ENCODE measurements around the gene DTNBP1. TPM values are rescaled to one million over a fixed set of nuclear protein-coding genes. Genes with fewer than 3 reads are reported as not detected.

Gene DTNBP1
- total and polyA plus RNA-seq, 2 donors (not counting 1 experiment from before 2014, with no cell fraction given): 9.9 to 13.6 TPM

DNA sequence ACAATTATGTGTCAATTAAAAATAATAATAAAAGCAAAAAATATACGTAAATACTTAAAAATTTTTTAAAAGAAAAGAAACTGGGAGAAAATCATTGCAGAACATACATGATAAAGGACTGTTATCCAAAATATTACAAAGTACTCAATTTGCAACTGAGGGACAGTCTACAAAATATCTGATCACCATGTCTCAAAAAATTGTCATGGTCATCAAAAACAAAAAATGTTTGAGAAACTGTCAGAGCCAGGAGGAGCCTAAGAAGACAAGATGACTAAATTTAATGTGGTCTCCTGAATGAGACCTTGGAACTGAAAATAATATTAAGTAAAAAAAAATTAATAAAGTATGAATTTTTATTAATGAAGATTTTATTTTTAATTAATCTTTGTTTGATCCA is 43.5 kb downstream of the DTNBP1 start:
- no peaks in the 10 kb centered on the region for H3K79me2 ChIP-seq (ENCODE audit: control insufficient read depth, insufficient read depth, low read length)
- TF ChIP-seq CTCF (conservative IDR thresholded peaks at IDR 0.05 in 1 of 2, IDR thresholded peaks at IDR 0.05 in 1 of 2; ENCODE audit: low read depth in 1 of 2, low read length in 2 of 2) (no peak), EZH2 (IDR thresholded peaks at IDR 0.05; ENCODE audit: low read length, missing control alignments) (no peak)
- H3K4me1 ChIP-seq (ENCODE audit: control insufficient read depth, extremely low read depth, insufficient read depth, low read length): no peaks in the 10 kb centered on the region
- no peak overlapping the region for H3K27ac ChIP-seq (ENCODE audit: insufficient read depth, low read length)
- H3K4me2 ChIP-seq (ENCODE audit: extremely low read depth, insufficient read depth, low read length): no peak overlapping the region
- DNase-seq (ENCODE audit: low read depth in 2 of 2): no peak
- H3K4me3 ChIP-seq (replicated peaks in 1 of 4; ENCODE audit: control extremely low read depth in 1 of 4, insufficient read depth in 1 of 4, low read depth in 3 of 4, low read length in 4 of 4): no peak overlapping the region
- H3K27me3 ChIP-seq (ENCODE audit: control insufficient read depth, insufficient read depth, low read length): no peaks in the 10 kb centered on the region
- no peak overlapping the region for H3K9ac ChIP-seq (ENCODE audit: insufficient read depth, low read length)
- H4K20me1 ChIP-seq (ENCODE audit: control insufficient read depth, extremely low read depth, insufficient read depth, low read length): no peaks in the 10 kb centered on the region
- no peaks in the 10 kb centered on the region for H3K36me3 ChIP-seq (ENCODE audit: control insufficient read depth, insufficient read depth, low read length)
- no peak overlapping the region for H2AFZ ChIP-seq (ENCODE audit: low read length)
- H3K9me3 ChIP-seq (ENCODE audit: control insufficient read depth, insufficient read depth, low read depth, low read length): no peaks in the 10 kb centered on the region

DNA sequence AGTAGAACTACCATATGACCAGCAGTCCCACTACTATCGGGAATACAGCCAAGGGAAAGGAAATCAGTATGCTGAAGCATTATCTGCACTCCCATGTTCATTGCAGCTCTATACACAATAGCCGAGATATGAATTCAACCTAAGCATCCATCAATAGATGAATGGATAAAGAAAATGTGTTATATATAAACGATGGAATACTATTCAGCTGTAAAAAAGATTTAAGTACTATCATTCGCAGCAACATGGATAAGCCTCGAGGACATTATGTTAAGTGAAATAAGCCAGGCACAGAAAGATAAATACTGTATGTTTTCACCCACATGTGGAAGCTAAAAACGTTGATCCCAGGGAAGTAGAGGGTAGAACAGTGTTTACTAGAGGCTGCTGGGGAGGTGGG is 44.1 kb downstream of the DTNBP1 start:
- Histone ChIP-seq H2AFZ (ENCODE audit: low read length) (no peak overlapping the region), H3K27me3 (ENCODE audit: control insufficient read depth, insufficient read depth, low read length) (no peaks in the 10 kb centered on the region), H3K9me3 (ENCODE audit: control insufficient read depth, insufficient read depth, low read depth, low read length) (no peaks in the 10 kb centered on the region), H4K20me1 (ENCODE audit: control insufficient read depth, extremely low read depth, insufficient read depth, low read length) (no peaks in the 10 kb centered on the region), H3K4me1 (ENCODE audit: control insufficient read depth, extremely low read depth, insufficient read depth, low read length) (no peaks in the 10 kb centered on the region), H3K9ac (ENCODE audit: insufficient read depth, low read length) (no peak overlapping the region), H3K4me2 (ENCODE audit: extremely low read depth, insufficient read depth, low read length) (no peak overlapping the region), H3K36me3 (ENCODE audit: control insufficient read depth, insufficient read depth, low read length) (no peaks in the 10 kb centered on the region), H3K79me2 (ENCODE audit: control insufficient read depth, insufficient read depth, low read length) (no peaks in the 10 kb centered on the region), H3K27ac (ENCODE audit: insufficient read depth, low read length) (no peak overlapping the region), H3K4me3 (replicated peaks in 1 of 4; ENCODE audit: control extremely low read depth in 1 of 4, insufficient read depth in 1 of 4, low read depth in 3 of 4, low read length in 4 of 4) (no peak overlapping the region)
- TF ChIP-seq EZH2 (IDR thresholded peaks at IDR 0.05; ENCODE audit: low read length, missing control alignments): no peak
- DNase-seq (ENCODE audit: low read depth in 2 of 2): no peak

DNA sequence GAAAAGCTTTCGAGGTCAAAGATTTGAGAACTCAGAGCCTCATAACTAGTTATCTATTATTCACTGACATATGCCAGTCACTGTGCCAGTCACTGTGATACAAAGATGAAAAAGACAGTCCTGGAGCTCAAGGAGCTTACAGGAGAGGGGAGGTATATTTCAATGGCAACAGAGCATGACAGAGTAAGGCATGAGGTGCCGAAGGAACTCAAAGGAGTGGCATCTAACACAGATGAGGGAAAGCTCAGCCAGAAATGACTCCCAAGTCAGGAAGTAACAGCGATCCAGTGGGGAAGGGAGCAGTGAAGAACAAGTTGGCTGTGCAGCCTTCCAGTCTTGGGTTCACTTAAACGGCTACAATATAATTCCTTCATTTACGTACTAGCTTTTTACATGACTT is 46.6 kb downstream of the DTNBP1 start:
- H3K4me3 ChIP-seq (replicated peaks in 1 of 4; ENCODE audit: control extremely low read depth in 1 of 4, insufficient read depth in 1 of 4, low read depth in 3 of 4, low read length in 4 of 4): no peak overlapping the region
- H2AFZ ChIP-seq (ENCODE audit: low read length): no peak overlapping the region
- no peaks in the 10 kb centered on the region for H3K79me2 ChIP-seq (ENCODE audit: control insufficient read depth, insufficient read depth, low read length)
- no peaks in the 10 kb centered on the region for H3K36me3 ChIP-seq (ENCODE audit: control insufficient read depth, insufficient read depth, low read length)
- no peak overlapping the region for H3K9ac ChIP-seq (ENCODE audit: insufficient read depth, low read length)
- H3K27me3 ChIP-seq (ENCODE audit: control insufficient read depth, insufficient read depth, low read length): no peaks in the 10 kb centered on the region
- DNase-seq (ENCODE audit: low read depth in 2 of 2): no peak
- no peaks in the 10 kb centered on the region for H3K9me3 ChIP-seq (ENCODE audit: control insufficient read depth, insufficient read depth, low read depth, low read length)
- H4K20me1 ChIP-seq (ENCODE audit: control insufficient read depth, extremely low read depth, insufficient read depth, low read length): no peaks in the 10 kb centered on the region
- no peak overlapping the region for H3K27ac ChIP-seq (ENCODE audit: insufficient read depth, low read length)
- no peak for TF ChIP-seq EZH2 (IDR thresholded peaks at IDR 0.05; ENCODE audit: low read length, missing control alignments)
- TF ChIP-seq CTCF (conservative IDR thresholded peaks at IDR 0.05 in 1 of 2, IDR thresholded peaks at IDR 0.05 in 1 of 2; ENCODE audit: low read depth in 1 of 2, low read length in 2 of 2): no peak
- no peak overlapping the region for H3K4me2 ChIP-seq (ENCODE audit: extremely low read depth, insufficient read depth, low read length)
- no peaks in the 10 kb centered on the region for H3K4me1 ChIP-seq (ENCODE audit: control insufficient read depth, extremely low read depth, insufficient read depth, low read length)
